GM12891 (cell line): Measurements from ENCODE around the gene DENND4B.

Experiments used
- PAX5 ChIP-seq: IDR thresholded peaks from 2 replicates; pipeline ENCODE4 v1.6.1; 2011; ENCODE audit warnings: low read length, moderate library complexity, mild to moderate bottlenecking; ENCODE audit not compliant: insufficient read depth, severe bottlenecking
- POLR2A ChIP-seq: IDR thresholded peaks from 2 replicates; pipeline ENCODE4 v1.6.1; 2011; ENCODE audit warnings: low read depth, low read length, control low read depth
- POLR2AphosphoS5 ChIP-seq: IDR thresholded peaks from 2 replicates; pipeline ENCODE4 v1.6.1; 2011; ENCODE audit warnings: low read depth, low read length, control low read depth
- SPI1 ChIP-seq: IDR thresholded peaks from 2 replicates; pipeline ENCODE4 v1.6.1; 2011; ENCODE audit warnings: low read depth, low read length, control low read depth
- TAF1 ChIP-seq: IDR thresholded peaks from 2 replicates; pipeline ENCODE4 v1.6.1; 2011; ENCODE audit warnings: low read depth, low read length, control low read depth

- TF ChIP-seq POLR2AphosphoS5 (no peak), POLR2A (no peak), SPI1 (no peak), TAF1 (no peak), PAX5 (no peak)
These were observed 30.2 kb downstream of the DENND4B start for GRCh38 chr1:153916297-153916696.
